ENCODE measurements around the gene PAMR1.

Gene PAMR1

GRCh38 chr11:35459489-35459888 is 65.9 kb downstream of the PAMR1 start:
- no peak for DNase-seq (ENCODE audit: low read depth, low spot score)

DNA sequence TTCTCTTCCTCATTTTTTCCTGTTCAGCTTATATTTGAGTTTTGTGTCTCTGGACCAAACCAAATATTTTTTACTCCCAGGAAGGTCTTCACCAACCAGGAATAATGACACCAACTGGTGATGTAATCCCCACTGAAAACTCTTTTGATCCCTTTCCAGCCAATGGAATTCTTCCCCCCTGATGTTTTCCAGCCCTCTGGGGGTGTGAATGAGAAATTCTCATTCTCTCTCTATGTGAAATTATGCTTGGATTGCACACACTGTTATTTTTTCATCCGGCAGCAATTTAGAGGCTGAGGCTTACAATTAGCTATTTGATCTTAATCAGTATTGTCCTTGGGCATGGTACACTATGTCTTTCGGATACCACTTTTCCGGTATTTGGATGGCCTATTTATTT is 66.6 kb downstream of the PAMR1 start:
- no peak for DNase-seq (ENCODE audit: low read depth, low spot score)

- no peak for DNase-seq (ENCODE audit: low read depth, low spot score)
Measured at GRCh38 chr11:35454362-35454761, 71.1 kb downstream of the PAMR1 start.

DNA sequence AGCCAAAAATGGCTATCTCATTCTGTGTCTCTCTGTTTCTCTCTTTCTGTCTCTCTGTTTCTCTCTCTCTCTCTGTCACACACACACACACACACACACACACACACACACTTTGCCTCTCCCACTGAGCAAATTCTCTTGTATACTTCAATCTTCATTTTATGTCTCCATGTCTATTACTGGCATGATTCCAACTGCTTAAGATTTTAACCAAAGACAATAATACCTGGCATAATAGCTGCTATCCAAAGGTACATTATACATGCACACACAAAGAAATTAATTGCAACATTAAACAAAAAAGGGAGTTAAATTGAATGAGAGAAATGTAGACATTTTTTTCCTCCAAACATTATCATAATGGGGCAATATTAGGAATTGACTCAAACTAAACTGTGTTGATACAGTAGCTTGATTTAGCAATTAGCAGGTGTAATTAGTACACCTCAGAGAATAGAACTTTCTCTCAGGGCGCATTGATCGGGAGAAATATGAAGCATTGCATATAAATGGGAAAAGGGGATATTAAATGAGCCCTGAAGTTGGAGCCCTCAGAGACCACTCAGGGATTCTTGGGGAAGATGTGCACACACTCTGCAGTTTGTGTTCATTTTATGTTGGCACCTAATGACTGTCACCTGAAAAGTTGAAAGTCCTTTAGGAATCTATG is 88.7 kb downstream of the PAMR1 start:
- no peak for DNase-seq (ENCODE audit: low read depth, low spot score)

- DNase-seq (ENCODE audit: low read depth, low spot score) = no peak
Measured at GRCh38 chr11:35433588-35433987, 91.8 kb downstream of the PAMR1 start.

DNA sequence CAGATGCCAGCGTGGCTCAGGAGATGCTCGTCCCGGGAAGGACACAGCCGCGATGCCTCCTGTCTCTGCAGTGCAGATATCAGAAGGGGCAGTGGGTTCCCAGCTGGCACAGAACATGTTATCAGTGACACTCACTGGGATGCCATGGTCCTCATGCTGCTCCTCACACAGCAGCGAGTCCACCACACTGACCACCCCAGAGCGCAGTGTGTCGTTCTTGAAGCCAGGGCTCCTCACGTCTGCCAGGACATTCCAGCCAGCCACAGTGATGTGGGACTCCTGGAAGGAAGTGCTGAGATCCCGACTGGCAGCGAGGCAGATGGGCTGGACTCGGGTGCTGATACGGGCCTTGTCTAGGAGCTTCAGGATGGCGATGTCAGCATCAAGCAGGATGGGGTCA is 93.0 kb downstream of the PAMR1 start:
- DNase-seq (ENCODE audit: low read depth, low spot score) = no peak

DNA sequence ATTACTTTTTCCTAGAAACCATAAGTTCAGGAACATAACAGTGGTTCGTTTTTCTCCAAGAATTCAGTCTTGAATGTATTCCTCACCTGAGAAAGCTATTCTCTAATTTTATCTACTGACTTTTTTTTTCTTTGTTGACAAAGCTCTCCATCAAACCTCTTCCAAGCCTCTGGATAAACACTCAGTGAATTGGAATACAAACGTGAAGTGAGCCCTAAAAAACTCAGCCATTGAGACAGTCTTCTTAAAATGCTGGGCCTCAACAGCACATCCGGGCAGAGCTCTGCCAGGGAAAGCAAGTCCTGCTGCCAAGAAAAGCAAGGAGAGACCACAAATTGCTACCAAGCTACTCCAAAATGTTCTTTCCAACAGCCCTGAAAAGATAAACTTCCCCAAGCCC is 98.3 kb downstream of the PAMR1 start:
- no peak for DNase-seq (ENCODE audit: low read depth, low spot score)

DNA sequence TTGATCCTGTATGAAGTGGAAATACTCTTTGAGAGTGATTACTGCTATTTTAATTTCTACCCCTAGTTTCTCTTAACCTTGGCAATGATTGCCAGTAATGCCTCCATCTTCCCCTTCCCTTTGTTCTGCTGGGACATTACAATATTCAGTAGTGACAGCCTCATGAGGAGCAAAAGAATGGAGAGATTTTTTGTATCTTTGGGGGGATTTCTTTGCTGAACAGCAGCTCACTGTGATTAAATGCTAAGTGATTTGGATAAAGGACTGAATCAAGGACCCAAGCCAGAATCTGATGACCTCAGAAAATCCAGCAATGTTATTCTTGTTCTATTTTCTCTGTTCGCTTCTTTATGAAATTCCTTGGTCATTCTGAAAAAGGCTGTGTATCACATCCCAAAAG is 99.1 kb downstream of the PAMR1 start:
- no peak for DNase-seq (ENCODE audit: low read depth, low spot score)

- no peak for DNase-seq (ENCODE audit: low read depth, low spot score)
Measured at GRCh38 chr11:35425603-35426212, 99.7 kb downstream of the PAMR1 start.

- DNase-seq (ENCODE audit: low read depth, low spot score) = no peak
Measured at GRCh38 chr11:35424157-35424940, 101.1 kb downstream of the PAMR1 start.

GRCh38 chr11:35420371-35420770 is 105.0 kb downstream of the PAMR1 start:
- DNase-seq (ENCODE audit: low read depth, low spot score) = no peak

- DNase-seq (ENCODE audit: low read depth, low spot score) = no peak
Measured at GRCh38 chr11:35419830-35420333, 105.5 kb downstream of the PAMR1 start.

- DNase-seq (ENCODE audit: low read depth, low spot score) = no peak
Measured at GRCh38 chr11:35419184-35419829, 106.1 kb downstream of the PAMR1 start, which contains the start of gene SLC1A2. TSS of gene SLC1A2 (minus strand) at chr11:35419558. CDS start at chr11:35418966, 592 bp downstream.

- DNase-seq (ENCODE audit: low read depth, low spot score) = no peak
Measured at GRCh38 chr11:35418282-35419183, 106.9 kb downstream of the PAMR1 start.

DNA sequence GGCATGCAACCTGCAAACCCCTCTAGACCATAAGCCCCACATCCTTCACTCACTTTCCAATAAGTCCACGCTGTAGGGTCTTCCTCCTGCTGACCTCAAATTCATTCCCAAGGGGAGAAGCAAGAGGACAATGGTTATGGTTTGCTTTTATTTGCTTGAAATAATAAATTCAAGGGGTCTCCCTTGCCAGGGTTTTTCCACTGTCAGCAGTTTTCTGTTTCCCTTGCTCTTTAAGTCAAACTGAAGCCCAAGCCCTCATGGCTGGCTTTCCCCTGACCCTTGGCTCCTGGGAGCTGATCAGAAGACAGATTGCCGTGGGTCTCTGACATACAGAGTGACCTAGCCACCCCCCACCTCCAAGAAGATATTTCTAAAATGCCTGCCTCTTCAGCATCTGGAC is 109.9 kb downstream of the PAMR1 start:
- no peak for DNase-seq (ENCODE audit: low read depth, low spot score)

DNA sequence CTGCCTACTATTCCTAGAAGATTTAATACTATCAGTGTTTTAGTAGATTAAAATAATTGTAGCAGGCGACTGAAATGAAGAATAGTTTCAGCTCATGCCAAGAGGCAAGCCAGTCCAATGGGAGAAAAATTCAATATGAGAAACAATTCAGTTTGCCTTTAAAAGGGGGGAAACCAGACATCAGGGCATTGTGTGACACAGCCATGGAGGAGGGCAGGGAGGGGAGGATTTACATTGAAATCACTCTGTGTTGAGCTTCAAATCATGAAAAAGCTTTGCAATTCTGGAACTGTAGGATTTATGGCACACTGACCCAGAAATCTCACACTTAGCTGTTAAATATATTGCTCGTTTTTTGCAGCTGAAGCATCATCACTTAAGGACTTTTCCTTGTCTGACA is 110.6 kb downstream of the PAMR1 start:
- no peak for DNase-seq (ENCODE audit: low read depth, low spot score)

- DNase-seq (ENCODE audit: low read depth, low spot score) = no peak
Measured at GRCh38 chr11:35414311-35414710, 111.1 kb downstream of the PAMR1 start.

GRCh38 chr11:35413598-35413997 is 111.8 kb downstream of the PAMR1 start:
- DNase-seq (ENCODE audit: low read depth, low spot score) = no peak

- DNase-seq (ENCODE audit: low read depth, low spot score) = no peak
Measured at GRCh38 chr11:35412285-35412684, 113.1 kb downstream of the PAMR1 start.

- DNase-seq (ENCODE audit: low read depth, low spot score) = no peak
Measured at GRCh38 chr11:35407041-35407440, 118.4 kb downstream of the PAMR1 start.

GRCh38 chr11:35404388-35404775 is 121.0 kb downstream of the PAMR1 start:
- DNase-seq (ENCODE audit: low read depth, low spot score) = peak; percentile 48
